OCI-LY1 (cell line): ENCODE measurements around the gene TRIM22.

Experiments
- CTCF ChIP-seq: fragments of 200-600 bp; sonication (generic), shearing (Covaris generic); IDR thresholded peaks from 2 replicates; pipeline ENCODE4 v1.5.1; 2017; ENCODE audit warnings: mild to moderate bottlenecking, antibody characterized with exemption, low read length, moderate library complexity, mixed read lengths
- EZH2 ChIP-seq: fragments of 200-600 bp; sonication (generic), shearing (Covaris generic); IDR thresholded peaks from 2 replicates; pipeline ENCODE4 v1.8.0; 2017; ENCODE audit warnings: borderline replicate concordance, mixed run types, mild to moderate bottlenecking, antibody characterized with exemption, low read length, moderate library complexity, mixed read lengths

- TF ChIP-seq CTCF (no peak), EZH2 (no peak)
Observed at GRCh38 chr11:5690736-5691135, 1.1 kb downstream of the TRIM22 start.
